HepG2 (cell line): ENCODE results near the gene C5orf15. TPM values are rescaled to one million over a fixed set of nuclear protein-coding genes. Genes with fewer than 3 reads are reported as not detected.

Source experiments
- ATAC-seq: fragments of 200-7000 bp; cut with Tn5 transposase; 3 replicates; pipeline ENCODE4 v1.9.1; 2020; ENCODE audit warnings: mild to moderate bottlenecking, moderate library complexity
- BruUV-seq: library from RNA; stranded (reverse); fragments of 400-500 nt; replicated peaks from 2 replicates; lab custom pipeline; 2021; lab: Mats Ljungman, UMichigan
- CTCF ChIA-PET: fragments of 300-600 bp; formaldehyde crosslinking; extraction: SDS; loops from one replicate; lab custom pipeline; 2021; ENCODE audit warnings: low total read pairs, inconsistent platforms, low intra/inter-chr PET ratio; lab: Yijun Ruan, JAX
- POLR2A ChIA-PET: fragments of 350-600 bp; sonication (Branson Sonifier 250); formaldehyde crosslinking; loops from one replicate; lab custom pipeline; 2020; ENCODE audit warnings: antibody characterized with exemption, inconsistent platforms; lab: Yijun Ruan, JAX
- DNase-seq: peaks from one replicate; pipeline ENCODE4 v3.0.0-alpha.2; 2015; ENCODE audit warnings: low spot score
- FAIRE-seq: peaks from 3 replicates; lab custom pipeline; 2011; peaks lifted over from hg19 to GRCh38; lab: Jason Lieb, UNC
- H2AFZ ChIP-seq: one replicate; pipeline ENCODE4 v1.6.1; 2011; ENCODE audit warnings: low read length, inconsistent platforms
- H3K27ac ChIP-seq: fragments of 300-600 bp; 3 replicates; pipeline ENCODE4 v1.8.0; 2011; ENCODE audit warnings: mixed run types, mild to moderate bottlenecking, mixed read lengths, low read length, inconsistent platforms; ENCODE audit not compliant: insufficient read depth; ENCODE audit errors: extremely low read length
- H3K27me3 ChIP-seq, 2 experiments: fragments of 200-600 bp in 1 of 2; 2 replicates in 1 of 2; 3 replicates in 1 of 2; pipeline versions ENCODE4 v1.6.0 to v1.8.0; 2011; ENCODE audit warnings: low read length in 2 of 2, mild to moderate bottlenecking in 2 of 2, moderate library complexity in 2 of 2, inconsistent platforms in 1 of 2; ENCODE audit not compliant: insufficient read depth in 2 of 2, control insufficient read depth in 1 of 2
- H3K36me3 ChIP-seq, 2 experiments: fragments of 200-600 bp in 1 of 2; replicated peaks in 1 of 2; 2 replicates in 1 of 2; 3 replicates in 1 of 2; pipeline versions ENCODE4 v1.5.1 to v1.8.0; 2011; ENCODE audit warnings: low read length in 2 of 2, inconsistent platforms in 1 of 2; ENCODE audit not compliant: insufficient read depth in 2 of 2, control insufficient read depth in 1 of 2
- H3K4me1 ChIP-seq: 2 replicates; pipeline ENCODE4 v1.5.1; 2012; ENCODE audit warnings: low read length, inconsistent platforms; ENCODE audit not compliant: insufficient read depth
- H3K4me2 ChIP-seq: 2 replicates; pipeline ENCODE4 v1.6.0; 2011; ENCODE audit warnings: low read depth, low read length, inconsistent platforms
- H3K4me3 ChIP-seq, 3 experiments: fragments of 200-600 bp in 1 of 3; sonication (generic), shearing (Covaris generic) in 1 of 3; replicated peaks in 1 of 3; 2 replicates each; pipeline ENCODE4 v1.5.1; 2011 to 2016; ENCODE audit warnings: low read length in 3 of 3, inconsistent platforms in 2 of 3, low read depth in 2 of 3, mild to moderate bottlenecking in 2 of 3, control low read depth in 1 of 3, mixed read lengths in 1 of 3; ENCODE audit not compliant: insufficient read depth in 1 of 3
- H3K79me2 ChIP-seq: one replicate; pipeline ENCODE4 v1.6.1; 2011; ENCODE audit warnings: low read length, inconsistent platforms; ENCODE audit not compliant: insufficient read depth
- H3K9ac ChIP-seq: 2 replicates; pipeline ENCODE4 v1.6.0; 2011; ENCODE audit warnings: mild to moderate bottlenecking, low read depth, low read length, inconsistent platforms; ENCODE audit not compliant: insufficient read depth
- H3K9me3 ChIP-seq: 2 replicates; pipeline ENCODE4 v1.5.1; 2012; ENCODE audit warnings: mild to moderate bottlenecking, low read length
- H4K20me1 ChIP-seq: 2 replicates; pipeline ENCODE4 v1.6.0; 2011; ENCODE audit warnings: inconsistent platforms, mild to moderate bottlenecking, low read length, moderate library complexity; ENCODE audit not compliant: insufficient read depth
- ADNP ChIP-seq: sonication (generic); formaldehyde crosslinking; IDR thresholded peaks from 2 replicates; pipeline ENCODE4 v1.4.0; 2020; ENCODE audit warnings: missing genetic modification reagents
- ATF2 ChIP-seq: sonication (generic); formaldehyde crosslinking; IDR thresholded peaks from 2 replicates; pipeline ENCODE4 v1.4.0; 2020; ENCODE audit warnings: missing genetic modification reagents
- FOXJ3 ChIP-seq: sonication (generic); formaldehyde crosslinking; IDR thresholded peaks from 2 replicates; pipeline ENCODE4 v1.4.0; 2020; ENCODE audit warnings: missing genetic modification reagents, mild to moderate bottlenecking, borderline replicate concordance
- GMEB2 ChIP-seq: IDR thresholded peaks from 2 replicates; pipeline ENCODE4 v1.6.1; 2016; ENCODE audit warnings: missing biosample characterization, missing genetic modification reagents, low read depth
- HOXA3 ChIP-seq: sonication (generic); formaldehyde crosslinking; IDR thresholded peaks from 2 replicates; pipeline ENCODE4 v1.5.0; 2020; ENCODE audit warnings: missing genetic modification reagents
- ISX ChIP-seq: sonication (generic); formaldehyde crosslinking; conservative IDR thresholded peaks from 2 replicates; pipeline ENCODE4 v1.5.0; 2020; ENCODE audit warnings: missing genetic modification reagents
- KDM3A ChIP-seq: IDR thresholded peaks from 2 replicates; pipeline ENCODE4 v1.6.1; 2018; ENCODE audit warnings: low read depth, missing compliant biosample characterization
- POLR2AphosphoS5 ChIP-seq: IDR thresholded peaks from 2 replicates; pipeline ENCODE4 v1.6.1; 2012; ENCODE audit warnings: low read depth, low read length
- RARG ChIP-seq: sonication (generic); formaldehyde crosslinking; IDR thresholded peaks from 2 replicates; pipeline ENCODE4 v1.4.0; 2020; ENCODE audit warnings: low read depth, mild to moderate bottlenecking, missing genetic modification reagents
- RBM22 ChIP-seq: fragments of 200-400 bp; formaldehyde crosslinking; optimal IDR thresholded peaks from 2 replicates; pipeline ENCODE3; 2017; ENCODE audit warnings: mild to moderate bottlenecking, low read length, moderate library complexity
- XRCC5 ChIP-seq: fragments of 200-400 bp; formaldehyde crosslinking; optimal IDR thresholded peaks from 2 replicates; pipeline ENCODE3; 2017; ENCODE audit warnings: mild to moderate bottlenecking, low read length
- ZBTB46 ChIP-seq: sonication (generic); formaldehyde crosslinking; IDR thresholded peaks from 2 replicates; pipeline ENCODE4 v1.4.0; 2020; ENCODE audit warnings: mild to moderate bottlenecking, missing genetic modification reagents, borderline replicate concordance
- ZXDC ChIP-seq: sonication (generic); formaldehyde crosslinking; IDR thresholded peaks from 2 replicates; pipeline ENCODE4 v1.5.0; 2020; ENCODE audit warnings: mild to moderate bottlenecking, missing genetic modification reagents
- WGBS: methylation state at CpG from one replicate; pipeline ENCODE4 v1.1.6; 2017; ENCODE audit warnings: low lambda C conversion rate; 5-methylcytosine and 5-hydroxymethylcytosine counted together
- in situ Hi-C: cut with HindIII; loops from 2 replicates; pipeline ENCODE4 v1.10.0; 2017; ENCODE audit warnings: low pct_unique_long_range_greater_than_20kb; ENCODE audit not compliant: extremely low pct_ligation_motif_present
- intact Hi-C: fragments of 100-400 bp; cut with micrococcal nuclease; formaldehyde crosslinking; loops from one replicate; pipeline ENCODE4 v1.10.0; 2022; ENCODE audit not compliant: unreplicated experiment
- polyA plus RNA-seq, 8 experiments: library from polyadenylated mRNA; depleted of rRNA in 3 of 8; stranded (reverse) in 7 of 8; unstranded in 1 of 8; fragments of >200 nt; fragmentation: Illumina TruSeq in 4 of 8; extraction: Trizol in 4 of 8; gene quantifications; 2 replicates each; pipeline versions ENCODE4 v1.2.1 to v1.2.3, GENCODE V29; 2011 to 2016; ENCODE audit warnings: low read depth in 4 of 8, missing spikeins in 1 of 8, mixed read lengths in 1 of 8; ENCODE audit not compliant: insufficient read depth in 1 of 8
- total RNA-seq, 5 experiments: library from RNA; depleted of rRNA; stranded (reverse); fragments of >200 nt; fragmentation: Illumina TruSeq; extraction: Trizol; gene quantifications; 2 replicates each; pipeline ENCODE4 v1.2.3, GENCODE V29; 2016; ENCODE audit warnings: low read depth in 1 of 5
- TF ChIP-seq, protein P1 (sequence below), 2 experiments: sonication (generic) in 1 of 2; formaldehyde crosslinking in 1 of 2; IDR thresholded peaks; 2 replicates each; pipeline versions ENCODE4 v1.5.1 to v1.6.1; 2011 to 2020; ENCODE audit warnings: borderline replicate concordance in 1 of 2, low read depth in 1 of 2, low read length in 1 of 2, mild to moderate bottlenecking in 1 of 2, missing genetic modification reagents in 1 of 2, moderate library complexity in 1 of 2

The C5orf15 gene
- total and polyA plus RNA-seq, 2 of the 13 experiments (the other 11 are each of a cell fraction or from before 2014, with no cell fraction given): 58.5 to 82.7 TPM

DNA sequence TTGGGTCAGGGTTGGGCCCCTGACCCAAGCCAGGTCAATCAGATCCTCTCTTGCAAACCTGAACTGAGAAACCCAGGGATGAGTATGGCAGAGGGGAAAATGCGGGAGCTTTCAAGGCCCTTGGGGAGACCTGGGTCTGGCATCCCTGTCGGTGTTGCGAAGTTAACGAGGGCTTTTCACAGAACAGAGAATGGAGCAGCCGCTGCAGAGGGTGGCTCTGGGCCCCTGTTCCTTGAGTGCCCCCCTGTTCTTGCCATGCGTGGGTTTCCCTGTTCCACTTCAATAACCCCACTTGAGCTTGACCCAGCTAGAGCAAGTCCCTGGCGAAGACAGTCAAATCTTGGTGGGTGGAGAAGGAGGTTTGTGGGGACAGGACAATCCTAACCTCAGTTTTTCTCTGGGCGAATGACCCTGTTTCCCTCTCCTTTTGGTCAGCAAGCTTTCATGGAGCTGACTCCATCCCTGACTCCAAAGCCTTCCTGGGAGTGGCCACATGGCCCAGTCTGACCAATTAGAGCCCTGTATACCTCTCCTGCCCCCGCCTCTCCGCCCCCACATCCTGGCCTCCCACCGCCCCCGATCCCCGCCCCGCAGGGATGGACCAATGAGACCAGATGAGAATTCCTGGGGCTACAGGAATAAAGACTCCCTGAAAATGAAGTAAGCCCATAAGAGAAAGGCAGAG lies 39.3 kb upstream of the C5orf15 start:
- no peak for ATAC-seq
- Histone ChIP-seq H3K4me3 (no peak overlapping the region), H4K20me1 (no peaks in the 10 kb centered on the region), H3K9me3 (no peaks in the 10 kb centered on the region), H3K4me1 (peaks cover 22% of the 10 kb centered on the region), H3K4me2 (no peak overlapping the region), H2AFZ (no peak overlapping the region), H3K27ac (no peak overlapping the region), H3K9ac (no peak overlapping the region), H3K79me2 (peaks cover 31% of the 10 kb centered on the region), H3K27me3 (no peaks in the 10 kb centered on the region; a peak in 1 of 5 replicates), H3K36me3 (no peaks in the 10 kb centered on the region)
- ChIA-PET POLR2A (interaction anchor here (1.5 to 7.4 kb wide), 2 partner anchors 11 to 19 kb away, joined by 6 to 192 read pairs; no protein-coding TSS in a partner anchor), CTCF (no interaction called here)
- no peak for DNase-seq
- in situ Hi-C loops: no loop called here
- BruUV-seq: no TSS peak
- 87% methylated on average over 8 of the region's 14 CpGs for WGBS
- no peak for FAIRE-seq
- intact Hi-C loops: no loop called here
- TF ChIP-seq RBM22 (peak; percentile 40), FOXJ3 (no peak), RARG (no peak), POLR2AphosphoS5 (no peak), HOXA3 (CRISPR knock-in tag) (no peak), ATF2 (no peak), KDM3A (CRISPR knock-in tag) (no peak), ZBTB46 (CRISPR knock-in tag) (no peak), XRCC5 (no peak), ADNP (no peak), GMEB2 (CRISPR knock-in tag) (no peak), ZXDC (no peak), ISX (CRISPR knock-in tag) (no peak)
- TF ChIP-seq, protein P1, sequence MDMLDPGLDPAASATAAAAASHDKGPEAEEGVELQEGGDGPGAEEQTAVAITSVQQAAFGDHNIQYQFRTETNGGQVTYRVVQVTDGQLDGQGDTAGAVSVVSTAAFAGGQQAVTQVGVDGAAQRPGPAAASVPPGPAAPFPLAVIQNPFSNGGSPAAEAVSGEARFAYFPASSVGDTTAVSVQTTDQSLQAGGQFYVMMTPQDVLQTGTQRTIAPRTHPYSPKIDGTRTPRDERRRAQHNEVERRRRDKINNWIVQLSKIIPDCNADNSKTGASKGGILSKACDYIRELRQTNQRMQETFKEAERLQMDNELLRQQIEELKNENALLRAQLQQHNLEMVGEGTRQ (IDR thresholded peaks at IDR 0.05; ENCODE audit: low read depth, low read length): peak; percentile 21; the same call in 1 of the 2 replicates
- TF ChIP-seq, protein P1 (CRISPR knock-in tag; IDR thresholded peaks at IDR 0.05; ENCODE audit: borderline replicate concordance): no peak
